Osteoblast (primary cell): Measurements from ENCODE around the gene FAM76B. TPM values are rescaled to one million over a fixed set of nuclear protein-coding genes. Genes with fewer than 3 reads are reported as not detected.

Experiments
- DNase-seq: peaks from one replicate; pipeline ENCODE4 v3.0.0; 2011; ENCODE audit warnings: low spot score, mixed read lengths; ENCODE audit not compliant: insufficient read length; ENCODE audit errors: missing footprints
- H2AFZ ChIP-seq: 2 replicates; pipeline ENCODE4 v1.6.0; 2011; ENCODE audit warnings: mild to moderate bottlenecking, low read length
- H3K27ac ChIP-seq: 2 replicates; pipeline ENCODE4 v1.5.1; 2011; ENCODE audit warnings: mild to moderate bottlenecking, low read depth, low read length, moderate library complexity
- H3K27me3 ChIP-seq: 2 replicates; pipeline ENCODE4 v1.6.0; 2012; ENCODE audit warnings: mild to moderate bottlenecking, control low read depth, inconsistent platforms, low read length, moderate library complexity; ENCODE audit not compliant: insufficient read depth
- H3K36me3 ChIP-seq: 2 replicates; pipeline ENCODE4 v1.5.1; 2011; ENCODE audit warnings: mild to moderate bottlenecking, low read length, control low read depth, moderate library complexity; ENCODE audit not compliant: insufficient read depth
- H3K4me1 ChIP-seq: 2 replicates; pipeline ENCODE4 v1.5.1; 2011; ENCODE audit warnings: mild to moderate bottlenecking, low read length, control low read depth, moderate library complexity; ENCODE audit not compliant: insufficient read depth
- H3K4me2 ChIP-seq: 2 replicates; pipeline ENCODE4 v1.6.0; 2011; ENCODE audit warnings: mild to moderate bottlenecking, low read length; ENCODE audit not compliant: insufficient read depth
- H3K4me3 ChIP-seq: fragments of 200-600 bp; sonication (generic); 3 replicates; pipeline ENCODE4 v1.5.1; 2012; ENCODE audit warnings: mild to moderate bottlenecking, low read length, inconsistent platforms; ENCODE audit not compliant: insufficient read depth
- H3K79me2 ChIP-seq: 2 replicates; pipeline ENCODE4 v1.6.0; 2012; ENCODE audit warnings: mild to moderate bottlenecking, low read length, control low read depth, inconsistent platforms; ENCODE audit not compliant: insufficient read depth
- H3K9me3 ChIP-seq: 2 replicates; pipeline ENCODE4 v1.5.1; 2011; ENCODE audit warnings: low read depth, low read length, control low read depth
- H4K20me1 ChIP-seq: 2 replicates; pipeline ENCODE4 v1.6.0; 2012; ENCODE audit warnings: mild to moderate bottlenecking, low read length, control low read depth; ENCODE audit not compliant: insufficient read depth
- total RNA-seq: library from RNA; depleted of rRNA; stranded (reverse); fragments of >200 nt; gene quantifications from 2 replicates; pipeline ENCODE4 v1.2.3, GENCODE V29; 2012
- TF ChIP-seq, protein P1 (sequence below): IDR thresholded peaks from 2 replicates; pipeline ENCODE4 v1.5.1; 2011; ENCODE audit warnings: mild to moderate bottlenecking, low read depth, low read length, moderate library complexity; ENCODE audit errors: extremely low read depth

The FAM76B gene
- total RNA-seq, 1 donor: 26.8 TPM

DNA sequence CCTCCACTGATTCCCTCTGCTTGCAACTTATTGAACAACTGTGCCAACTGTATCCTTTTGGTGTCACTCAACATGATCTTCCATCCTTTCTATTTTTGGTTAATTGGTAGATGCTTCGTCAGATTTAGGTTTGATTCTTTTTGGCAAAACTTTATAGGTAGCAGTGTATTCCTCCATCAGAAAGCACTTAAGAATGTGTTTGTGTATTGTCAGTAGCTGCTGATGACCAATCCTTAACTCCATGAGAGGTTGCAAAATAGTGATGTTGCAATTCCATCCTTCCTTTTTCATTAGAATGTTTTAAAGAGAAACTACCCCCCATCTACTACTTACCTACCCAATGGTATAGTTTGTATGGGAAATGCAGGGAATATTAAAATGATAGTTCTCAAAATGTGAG lies 22.1 kb downstream of the FAM76B start:
- no peaks in the 10 kb centered on the region for H3K9me3 ChIP-seq
- no peak for DNase-seq
- no peaks in the 10 kb centered on the region for H3K79me2 ChIP-seq
- H3K27me3 ChIP-seq: no peaks in the 10 kb centered on the region
- TF ChIP-seq, protein P1, sequence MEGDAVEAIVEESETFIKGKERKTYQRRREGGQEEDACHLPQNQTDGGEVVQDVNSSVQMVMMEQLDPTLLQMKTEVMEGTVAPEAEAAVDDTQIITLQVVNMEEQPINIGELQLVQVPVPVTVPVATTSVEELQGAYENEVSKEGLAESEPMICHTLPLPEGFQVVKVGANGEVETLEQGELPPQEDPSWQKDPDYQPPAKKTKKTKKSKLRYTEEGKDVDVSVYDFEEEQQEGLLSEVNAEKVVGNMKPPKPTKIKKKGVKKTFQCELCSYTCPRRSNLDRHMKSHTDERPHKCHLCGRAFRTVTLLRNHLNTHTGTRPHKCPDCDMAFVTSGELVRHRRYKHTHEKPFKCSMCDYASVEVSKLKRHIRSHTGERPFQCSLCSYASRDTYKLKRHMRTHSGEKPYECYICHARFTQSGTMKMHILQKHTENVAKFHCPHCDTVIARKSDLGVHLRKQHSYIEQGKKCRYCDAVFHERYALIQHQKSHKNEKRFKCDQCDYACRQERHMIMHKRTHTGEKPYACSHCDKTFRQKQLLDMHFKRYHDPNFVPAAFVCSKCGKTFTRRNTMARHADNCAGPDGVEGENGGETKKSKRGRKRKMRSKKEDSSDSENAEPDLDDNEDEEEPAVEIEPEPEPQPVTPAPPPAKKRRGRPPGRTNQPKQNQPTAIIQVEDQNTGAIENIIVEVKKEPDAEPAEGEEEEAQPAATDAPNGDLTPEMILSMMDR: no peak
- no peaks in the 10 kb centered on the region for H4K20me1 ChIP-seq
- H3K4me3 ChIP-seq: no peak overlapping the region
- H3K36me3 ChIP-seq: no peaks in the 10 kb centered on the region
- peak overlapping the region; percentile 9 for H3K4me2 ChIP-seq
- H3K4me1 ChIP-seq: peaks cover 9% of the 10 kb centered on the region
- H2AFZ ChIP-seq: no peak overlapping the region
- H3K27ac ChIP-seq: no peak overlapping the region

DNA sequence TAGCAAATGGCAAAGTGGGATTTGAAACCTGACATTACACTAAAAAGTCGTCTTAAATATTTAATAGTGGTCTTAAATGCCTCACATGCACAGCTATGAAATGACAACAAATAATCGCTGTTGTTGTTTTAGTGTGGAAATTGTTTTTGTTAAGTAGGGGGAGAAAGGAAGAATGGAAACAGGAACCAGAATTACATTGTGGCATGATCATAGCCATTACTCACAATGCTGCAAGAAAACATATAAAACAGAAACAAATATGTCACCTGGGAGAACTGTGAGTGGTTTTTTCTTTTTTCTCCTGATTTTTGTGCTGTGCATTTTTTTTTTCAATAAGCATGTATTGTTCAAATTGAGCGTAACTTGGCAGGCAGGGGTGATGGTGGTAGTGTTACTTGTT lies 22.9 kb downstream of the FAM76B start:
- Histone ChIP-seq H3K4me2 (no peak overlapping the region), H4K20me1 (no peaks in the 10 kb centered on the region), H2AFZ (no peak overlapping the region), H3K27me3 (no peaks in the 10 kb centered on the region), H3K9me3 (no peaks in the 10 kb centered on the region), H3K36me3 (no peaks in the 10 kb centered on the region), H3K27ac (no peak overlapping the region), H3K4me1 (peaks cover 9% of the 10 kb centered on the region), H3K79me2 (no peaks in the 10 kb centered on the region), H3K4me3 (no peak overlapping the region)
- DNase-seq: no peak
- TF ChIP-seq, protein P1: no peak

DNA sequence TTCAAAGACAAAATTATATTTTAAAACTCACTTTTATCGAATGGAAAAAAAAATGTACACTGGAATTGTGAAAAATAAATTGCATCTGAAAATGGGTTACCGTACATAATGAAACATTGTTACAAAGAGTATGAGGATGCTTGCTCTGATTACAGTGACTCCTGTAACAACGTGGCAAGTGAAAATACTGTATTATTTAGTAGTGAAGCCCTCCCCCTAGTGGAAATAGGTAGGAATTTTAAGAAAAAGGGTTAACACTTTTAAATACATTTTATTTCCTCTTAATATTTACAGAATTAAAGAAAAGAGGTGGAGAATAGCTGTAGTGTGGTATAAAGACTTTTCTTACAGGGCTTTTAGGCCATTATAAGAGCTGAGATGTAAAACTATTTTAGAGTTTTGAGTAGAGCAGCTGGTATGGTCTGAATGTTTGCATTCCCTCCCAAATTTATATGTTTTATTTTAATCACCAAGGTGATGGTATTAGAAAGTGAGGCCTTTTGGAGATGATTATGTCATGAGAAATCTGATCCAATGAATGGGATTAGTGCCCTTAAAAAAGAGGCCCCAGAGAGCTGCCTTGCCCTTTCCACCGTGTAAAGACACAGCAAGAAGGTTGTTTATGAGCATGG lies 25.2 kb downstream of the FAM76B start:
- peak; percentile 50 for DNase-seq
- no peak overlapping the region for H3K27ac ChIP-seq

DNA sequence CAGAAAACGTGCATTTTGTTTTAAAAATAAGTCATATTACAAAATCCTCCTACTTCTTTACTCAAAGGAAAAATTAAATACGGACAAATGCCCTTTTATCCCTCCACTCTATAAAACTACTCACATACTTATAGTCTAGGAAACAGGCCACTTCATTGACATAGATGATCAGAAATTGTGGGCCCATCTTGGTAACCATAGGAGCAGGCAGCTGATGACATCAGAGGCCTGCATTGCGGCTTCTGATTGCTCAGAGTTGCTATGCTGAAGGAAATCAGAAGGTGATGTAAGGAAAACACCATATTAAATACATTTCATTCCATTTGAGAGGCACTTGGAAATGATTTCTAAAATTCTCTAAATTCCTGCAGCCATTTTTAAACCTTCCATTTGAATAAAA lies 27.0 kb downstream of the FAM76B start:
- TF ChIP-seq, protein P1: no peak
- no peak overlapping the region for H3K4me3 ChIP-seq
- DNase-seq: no peak
- no peak overlapping the region for H2AFZ ChIP-seq
- no peaks in the 10 kb centered on the region for H3K79me2 ChIP-seq
- H3K36me3 ChIP-seq: no peaks in the 10 kb centered on the region
- H3K27me3 ChIP-seq: peaks cover 4% of the 10 kb centered on the region
- peaks cover 4% of the 10 kb centered on the region for H3K4me1 ChIP-seq
- no peaks in the 10 kb centered on the region for H4K20me1 ChIP-seq
- no peak overlapping the region for H3K4me2 ChIP-seq
- no peaks in the 10 kb centered on the region for H3K9me3 ChIP-seq
- H3K27ac ChIP-seq: no peak overlapping the region

More for the DNA sequence above, 25.2 kb downstream of the FAM76B start:
- TF ChIP-seq, protein P1: peak; percentile 68
- Histone ChIP-seq H3K4me2 (no peak overlapping the region), H3K79me2 (no peaks in the 10 kb centered on the region), H2AFZ (no peak overlapping the region), H3K9me3 (no peaks in the 10 kb centered on the region), H3K27me3 (peaks cover 4% of the 10 kb centered on the region), H4K20me1 (no peaks in the 10 kb centered on the region), H3K36me3 (no peaks in the 10 kb centered on the region), H3K4me3 (no peak overlapping the region), H3K4me1 (peaks cover 9% of the 10 kb centered on the region)
